Osteocyte (in vitro differentiated cells): ENCODE results near the gene MAMDC4. TPM values are rescaled to one million over a fixed set of nuclear protein-coding genes. Genes with fewer than 3 reads are reported as not detected.

Experiments
- DNase-seq: peaks from one replicate; pipeline ENCODE4 v3.0.0; 2021; ENCODE audit warnings: mixed read lengths; ENCODE audit not compliant: unreplicated experiment; ENCODE audit errors: extremely low spot score
- H3K27ac Mint-ChIP-seq: one replicate; pipeline ENCODE4 v1.8.0; 2021; ENCODE audit warnings: mild to moderate bottlenecking, mixed read lengths; ENCODE audit not compliant: unreplicated experiment
- H3K27me3 Mint-ChIP-seq: one replicate; pipeline ENCODE4 v1.8.0; 2021; ENCODE audit warnings: mixed read lengths; ENCODE audit not compliant: unreplicated experiment
- H3K36me3 Mint-ChIP-seq: one replicate; pipeline ENCODE4 v1.8.0; 2021; ENCODE audit warnings: mixed read lengths; ENCODE audit not compliant: unreplicated experiment
- H3K4me1 Mint-ChIP-seq: one replicate; pipeline ENCODE4 v1.8.0; 2021; ENCODE audit warnings: mixed read lengths; ENCODE audit not compliant: unreplicated experiment
- H3K4me3 Mint-ChIP-seq: one replicate; pipeline ENCODE4 v1.8.0; 2021; ENCODE audit warnings: mild to moderate bottlenecking, moderate library complexity, mixed read lengths; ENCODE audit not compliant: unreplicated experiment
- H3K9me3 Mint-ChIP-seq: one replicate; pipeline ENCODE4 v1.8.0; 2021; ENCODE audit warnings: mixed read lengths; ENCODE audit not compliant: unreplicated experiment
- CTCF ChIP-seq: fragments of 200-600 bp; sonication (generic); IDR thresholded peaks from 2 replicates; pipeline ENCODE4 v1.5.0; 2021; ENCODE audit warnings: antibody characterized with exemption, mild to moderate bottlenecking, moderate library complexity
- total RNA-seq: library from RNA; stranded (reverse); gene quantifications from 2 replicates; pipeline ENCODE4 v1.2.1, GENCODE V29; 2021

Gene MAMDC4
- total RNA-seq, 1 donor from 2014 or later: 9.4 TPM

GRCh38 chr9:136853596-136854112 lies 1.5 kb downstream of the MAMDC4 start:
- TF ChIP-seq CTCF: no peak
- no peak overlapping the region for H3K27ac Mint-ChIP-seq
- H3K4me1 Mint-ChIP-seq: peaks cover 13% of the 10 kb centered on the region
- H3K4me3 Mint-ChIP-seq: no peak overlapping the region
- DNase-seq: no peak
- no peaks in the 10 kb centered on the region for H3K36me3 Mint-ChIP-seq
- H3K27me3 Mint-ChIP-seq: no peaks in the 10 kb centered on the region
- H3K9me3 Mint-ChIP-seq: no peaks in the 10 kb centered on the region

- H3K4me3 Mint-ChIP-seq: no peak overlapping the region
- no peak overlapping the region for H3K27ac Mint-ChIP-seq
- H3K9me3 Mint-ChIP-seq: no peaks in the 10 kb centered on the region
- H3K4me1 Mint-ChIP-seq: peaks cover 13% of the 10 kb centered on the region
- no peak for DNase-seq
- H3K27me3 Mint-ChIP-seq: no peaks in the 10 kb centered on the region
- H3K36me3 Mint-ChIP-seq: no peaks in the 10 kb centered on the region
- TF ChIP-seq CTCF: no peak
Observed at GRCh38 chr9:136854113-136854841, 2.1 kb downstream of the MAMDC4 start.

- H3K27ac Mint-ChIP-seq: no peak overlapping the region
- DNase-seq: no peak
- no peaks in the 10 kb centered on the region for H3K36me3 Mint-ChIP-seq
- H3K4me3 Mint-ChIP-seq: no peak overlapping the region
- H3K9me3 Mint-ChIP-seq: no peaks in the 10 kb centered on the region
- H3K27me3 Mint-ChIP-seq: no peaks in the 10 kb centered on the region
- TF ChIP-seq CTCF: no peak
- peaks cover 13% of the 10 kb centered on the region for H3K4me1 Mint-ChIP-seq
Observed at GRCh38 chr9:136854842-136855460, 2.8 kb downstream of the MAMDC4 start.

- no peaks in the 10 kb centered on the region for H3K27me3 Mint-ChIP-seq
- TF ChIP-seq CTCF: no peak
- H3K36me3 Mint-ChIP-seq: no peaks in the 10 kb centered on the region
- H3K4me1 Mint-ChIP-seq: peaks cover 8% of the 10 kb centered on the region
- H3K27ac Mint-ChIP-seq: no peak overlapping the region
- no peak overlapping the region for H3K4me3 Mint-ChIP-seq
- no peak for DNase-seq
- H3K9me3 Mint-ChIP-seq: no peaks in the 10 kb centered on the region
Observed at GRCh38 chr9:136855461-136856078, 3.4 kb downstream of the MAMDC4 start.

- no peak overlapping the region for H3K27ac Mint-ChIP-seq
- H3K27me3 Mint-ChIP-seq: no peaks in the 10 kb centered on the region
- no peaks in the 10 kb centered on the region for H3K9me3 Mint-ChIP-seq
- H3K4me3 Mint-ChIP-seq: no peak overlapping the region
- H3K36me3 Mint-ChIP-seq: no peaks in the 10 kb centered on the region
- H3K4me1 Mint-ChIP-seq: peaks cover 8% of the 10 kb centered on the region
- no peak for DNase-seq
- TF ChIP-seq CTCF: no peak
Observed at GRCh38 chr9:136856079-136856476, 3.9 kb downstream of the MAMDC4 start.
